Fibroblast of villous mesenchyme (primary cell): ENCODE results near the gene IL10. TPM values are rescaled to one million over a fixed set of nuclear protein-coding genes. Genes with fewer than 3 reads are reported as not detected.

Experiments
- DNase-seq: peaks from one replicate; pipeline ENCODE4 v3.0.0-alpha.2; 2010; ENCODE audit warnings: low read depth
- H3K4me3 ChIP-seq: 2 replicates; pipeline ENCODE4 v1.5.1; 2011; ENCODE audit warnings: low read depth, mild to moderate bottlenecking, low read length
- total RNA-seq: library from RNA; depleted of rRNA; stranded (reverse); fragments of >200 nt; gene quantifications from 2 replicates; pipeline ENCODE4 v1.2.3, GENCODE V29; 2012
- TF ChIP-seq, protein P1 (sequence below): IDR thresholded peaks from 2 replicates; pipeline ENCODE4 v1.5.1; 2012; ENCODE audit warnings: low read depth, mild to moderate bottlenecking, low read length; ENCODE audit not compliant: insufficient read depth

The IL10 gene
- under 0.01 TPM in 1 of 2 replicates, not detected in the other for total RNA-seq

DNA sequence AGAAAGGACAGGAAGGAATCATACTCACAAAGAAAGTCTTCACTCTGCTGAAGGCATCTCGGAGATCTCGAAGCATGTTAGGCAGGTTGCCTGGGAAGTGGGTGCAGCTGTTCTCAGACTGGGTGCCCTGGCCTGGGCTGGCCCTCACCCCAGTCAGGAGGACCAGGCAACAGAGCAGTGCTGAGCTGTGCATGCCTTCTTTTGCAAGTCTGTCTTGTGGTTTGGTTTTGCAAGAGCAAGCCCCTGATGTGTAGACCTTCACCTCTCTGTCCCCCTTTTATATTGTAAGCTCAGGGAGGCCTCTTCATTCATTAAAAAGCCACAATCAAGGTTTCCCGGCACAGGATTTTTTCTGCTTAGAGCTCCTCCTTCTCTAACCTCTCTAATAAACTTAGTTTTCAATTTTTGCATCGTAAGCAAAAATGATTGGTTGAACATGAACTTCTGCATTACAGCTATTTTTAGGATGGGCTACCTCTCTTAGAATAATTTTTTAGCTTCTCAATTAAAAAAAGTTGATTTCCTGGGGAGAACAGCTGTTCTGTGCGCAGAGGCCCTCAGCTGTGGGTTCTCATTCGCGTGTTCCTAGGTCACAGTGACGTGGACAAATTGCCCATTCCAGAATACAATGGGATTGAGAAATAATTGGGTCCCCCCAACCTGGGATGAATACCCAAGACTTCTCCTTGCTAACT lies at the start of gene IL10:
Gene IL10 (minus strand): TSS at position 252 of the 695 bp plus-strand sequence. CDS start 59 bp downstream, at position 193.
- DNase-seq: peak; percentile 10
- TF ChIP-seq, protein P1, sequence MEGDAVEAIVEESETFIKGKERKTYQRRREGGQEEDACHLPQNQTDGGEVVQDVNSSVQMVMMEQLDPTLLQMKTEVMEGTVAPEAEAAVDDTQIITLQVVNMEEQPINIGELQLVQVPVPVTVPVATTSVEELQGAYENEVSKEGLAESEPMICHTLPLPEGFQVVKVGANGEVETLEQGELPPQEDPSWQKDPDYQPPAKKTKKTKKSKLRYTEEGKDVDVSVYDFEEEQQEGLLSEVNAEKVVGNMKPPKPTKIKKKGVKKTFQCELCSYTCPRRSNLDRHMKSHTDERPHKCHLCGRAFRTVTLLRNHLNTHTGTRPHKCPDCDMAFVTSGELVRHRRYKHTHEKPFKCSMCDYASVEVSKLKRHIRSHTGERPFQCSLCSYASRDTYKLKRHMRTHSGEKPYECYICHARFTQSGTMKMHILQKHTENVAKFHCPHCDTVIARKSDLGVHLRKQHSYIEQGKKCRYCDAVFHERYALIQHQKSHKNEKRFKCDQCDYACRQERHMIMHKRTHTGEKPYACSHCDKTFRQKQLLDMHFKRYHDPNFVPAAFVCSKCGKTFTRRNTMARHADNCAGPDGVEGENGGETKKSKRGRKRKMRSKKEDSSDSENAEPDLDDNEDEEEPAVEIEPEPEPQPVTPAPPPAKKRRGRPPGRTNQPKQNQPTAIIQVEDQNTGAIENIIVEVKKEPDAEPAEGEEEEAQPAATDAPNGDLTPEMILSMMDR: no peak
- no peak within 1 kb of the TSS for H3K4me3 ChIP-seq

DNA sequence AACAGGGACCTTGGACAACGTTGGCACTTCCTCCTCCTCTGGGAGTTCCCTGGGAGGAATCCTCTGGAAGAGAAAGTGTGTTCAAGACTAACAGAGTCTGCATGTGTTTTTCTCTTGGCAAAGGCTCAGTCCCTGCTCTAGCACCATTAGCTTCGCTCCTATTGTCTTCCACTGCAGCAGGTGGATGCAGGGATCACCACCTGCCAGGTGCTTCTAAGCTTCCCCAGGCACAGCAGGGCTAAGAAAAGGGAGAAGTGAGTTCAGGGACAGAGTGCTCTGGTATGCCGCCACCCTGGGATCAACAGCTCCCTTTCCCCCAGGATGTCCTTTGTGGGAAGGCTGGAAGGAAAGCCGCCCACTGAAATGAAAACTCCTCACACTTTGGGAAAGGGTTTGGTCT lies 49.2 kb upstream of the IL10 start:
- no peak overlapping the region for H3K4me3 ChIP-seq
- DNase-seq: no peak
- TF ChIP-seq, protein P1: no peak

DNA sequence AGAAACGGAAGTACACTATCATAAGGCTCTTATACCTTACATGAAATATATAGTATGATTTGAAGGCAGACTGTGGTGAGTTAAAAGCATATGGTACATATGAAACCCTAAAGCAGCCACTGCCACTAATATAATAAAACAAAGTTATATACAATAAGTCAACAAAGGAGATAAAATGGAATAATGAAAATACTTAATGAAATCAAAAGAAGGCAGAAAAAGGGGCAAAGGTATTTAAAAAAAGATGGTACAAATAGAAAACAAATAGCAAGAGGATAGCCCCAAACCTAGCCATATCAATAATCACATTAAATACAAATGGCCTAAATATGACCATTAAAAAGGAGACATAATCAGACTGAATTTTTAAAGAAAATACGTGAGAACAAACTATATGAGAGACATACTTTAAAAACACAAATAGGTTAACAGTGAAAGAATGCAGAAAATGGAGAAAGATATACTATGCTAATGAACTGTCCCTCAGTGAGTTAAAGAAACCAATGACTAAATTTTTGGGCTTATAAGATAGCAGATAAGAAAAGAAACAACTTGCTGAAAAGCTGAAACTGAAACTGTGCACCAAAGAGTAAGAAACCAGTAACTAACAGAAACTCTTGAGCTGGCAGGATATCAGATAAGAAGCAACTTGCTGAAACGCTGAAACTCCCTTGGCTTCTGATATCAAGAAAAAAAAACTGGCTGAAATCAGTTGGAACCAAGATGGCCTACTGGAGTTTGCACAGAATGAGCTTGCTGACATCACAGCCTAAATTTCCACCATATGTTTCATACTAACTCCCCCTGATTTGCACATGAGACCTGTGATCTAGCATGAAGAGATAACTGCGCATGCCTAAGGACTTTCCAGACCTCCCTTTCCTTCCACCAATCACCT lies 44.3 kb upstream of the IL10 start:
- H3K4me3 ChIP-seq: no peak overlapping the region
- TF ChIP-seq, protein P1: no peak
- peak; percentile 51 for DNase-seq

DNA sequence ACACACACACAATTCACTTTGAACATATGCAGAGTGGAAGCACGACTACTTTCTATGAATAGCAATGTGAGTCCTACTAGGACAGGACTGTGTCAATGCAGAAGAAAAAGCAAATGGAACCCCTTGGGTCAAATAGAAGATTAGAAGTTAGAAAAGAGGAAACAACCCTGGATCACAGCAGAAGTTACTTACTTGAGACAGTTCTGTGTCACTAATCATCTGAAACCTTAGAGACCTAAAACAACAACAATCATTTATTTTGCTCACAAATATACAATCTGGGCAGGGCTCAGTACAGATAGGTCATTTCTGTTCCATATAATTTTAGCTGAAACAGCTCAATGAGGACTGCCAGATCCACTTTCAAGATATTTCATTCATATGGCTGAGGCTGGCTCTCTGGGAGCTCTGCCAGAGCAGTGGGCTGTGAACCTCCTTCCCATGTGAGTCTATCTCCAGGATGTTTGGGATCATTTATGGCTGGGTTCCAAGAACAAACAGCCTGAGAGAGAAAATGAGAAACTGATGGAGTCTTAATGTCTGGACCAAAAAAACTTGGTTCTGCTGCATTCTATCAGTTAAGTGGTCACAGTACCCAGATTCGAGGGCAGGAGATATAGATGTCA lies 42.5 kb upstream of the IL10 start:
- TF ChIP-seq, protein P1: no peak
- peak; percentile 80 for DNase-seq
- no peak overlapping the region for H3K4me3 ChIP-seq

DNA sequence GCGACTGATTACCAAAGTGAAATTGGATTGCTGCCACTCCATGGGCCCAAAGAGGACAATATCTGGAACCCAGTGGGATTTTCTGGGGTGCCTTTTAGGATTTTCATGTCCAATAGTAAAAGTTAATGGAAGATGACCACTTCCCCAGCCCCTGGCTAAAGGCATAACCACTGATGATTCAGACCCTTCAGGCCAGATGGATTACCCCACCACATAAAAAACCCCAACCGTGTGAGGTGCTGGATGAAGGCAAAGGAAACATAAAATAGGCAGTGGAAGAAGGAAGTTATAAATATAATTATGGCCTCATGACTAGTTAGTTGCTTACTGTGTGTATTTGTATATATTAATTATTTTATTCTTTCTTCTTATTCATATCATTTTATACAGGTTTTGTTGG lies 40.2 kb upstream of the IL10 start:
- H3K4me3 ChIP-seq: no peak overlapping the region
- DNase-seq: no peak
- TF ChIP-seq, protein P1: no peak

DNA sequence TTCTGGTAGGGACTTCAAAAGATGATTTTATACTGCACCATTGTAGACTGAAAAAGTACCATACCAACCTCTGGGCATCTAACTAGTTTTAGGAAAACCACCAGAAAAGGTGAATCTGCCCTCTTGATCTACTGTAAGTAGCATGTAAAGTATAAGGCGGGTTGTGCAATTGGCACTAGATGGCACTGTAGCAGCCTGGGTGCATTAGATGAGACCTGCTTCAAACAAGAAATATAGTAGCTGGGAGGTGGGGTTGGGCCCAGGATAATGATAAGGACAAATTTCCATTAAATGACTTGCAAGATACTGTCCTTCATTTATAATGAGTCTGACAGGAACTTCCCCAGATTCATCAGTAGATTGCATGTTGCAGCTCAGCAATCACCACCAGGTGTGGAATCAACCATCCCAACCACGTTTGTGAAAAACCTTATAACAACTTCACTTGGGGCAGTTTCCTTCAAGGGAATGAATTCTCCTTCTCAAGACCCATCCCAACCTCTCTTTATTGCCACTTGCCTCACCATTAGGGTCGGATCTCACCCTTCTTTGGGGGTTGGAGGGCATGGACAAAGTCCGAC lies 37.3 kb upstream of the IL10 start:
- no peak overlapping the region for H3K4me3 ChIP-seq
- TF ChIP-seq, protein P1: peak; percentile 59
- DNase-seq: peak; percentile 58
